Neuron (in vitro differentiated cells): Measurements from ENCODE around the gene IQCE.

Source experiments
- H2AFZ ChIP-seq: one replicate; pipeline ENCODE4 v1.6.1; 2013; ENCODE audit warnings: low read depth, mild to moderate bottlenecking, inconsistent platforms, low read length, moderate library complexity
- H3K27me3 ChIP-seq: one replicate; pipeline ENCODE4 v1.6.1; 2013; ENCODE audit warnings: low read length; ENCODE audit not compliant: insufficient read depth
- H3K36me3 ChIP-seq: one replicate; pipeline ENCODE4 v1.6.1; 2013; ENCODE audit warnings: low read length; ENCODE audit not compliant: insufficient read depth
- H3K4me1 ChIP-seq: one replicate; pipeline ENCODE4 v1.6.1; 2013; ENCODE audit warnings: low read length; ENCODE audit not compliant: insufficient read depth
- H3K4me3 ChIP-seq: 2 replicates; pipeline ENCODE4 v1.5.1; 2013; ENCODE audit warnings: mild to moderate bottlenecking, low read length, moderate library complexity
- H3K9me3 ChIP-seq: one replicate; pipeline ENCODE4 v1.6.1; 2013; ENCODE audit warnings: low read length

IQCE gene

GRCh38 chr7:2651336-2651735 is 92.6 kb downstream of the IQCE start:
- Histone ChIP-seq H2AFZ (no peak overlapping the region), H3K4me1 (no peaks in the 10 kb centered on the region), H3K27me3 (no peaks in the 10 kb centered on the region), H3K36me3 (peaks cover 58% of the 10 kb centered on the region), H3K4me3 (no peak overlapping the region), H3K9me3 (no peaks in the 10 kb centered on the region)

GRCh38 chr7:2651847-2652735 is 93.3 kb downstream of the IQCE start:
- Histone ChIP-seq H3K4me1 (no peaks in the 10 kb centered on the region), H3K36me3 (peaks cover 64% of the 10 kb centered on the region), H2AFZ (no peak overlapping the region), H3K9me3 (no peaks in the 10 kb centered on the region), H3K27me3 (no peaks in the 10 kb centered on the region), H3K4me3 (no peak overlapping the region)

DNA sequence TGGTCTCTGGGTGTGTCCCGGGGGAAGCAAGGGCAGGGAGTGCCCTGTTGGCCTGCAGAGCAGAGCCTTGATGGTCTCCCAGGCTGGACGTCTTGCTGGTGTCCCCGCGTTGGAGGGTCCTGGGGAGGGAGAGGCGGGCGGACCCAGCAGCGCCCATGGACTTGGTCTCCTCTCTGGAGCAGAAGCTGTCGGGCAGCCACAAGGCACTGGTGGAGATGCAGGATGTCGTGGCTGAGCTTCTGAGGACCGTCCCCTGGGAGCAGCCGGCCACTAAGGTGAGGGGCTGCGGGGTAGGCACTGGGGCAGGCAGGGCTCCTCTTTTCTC is 93.9 kb downstream of the IQCE start:
- no peaks in the 10 kb centered on the region for H3K27me3 ChIP-seq
- no peaks in the 10 kb centered on the region for H3K4me1 ChIP-seq
- H2AFZ ChIP-seq = no peak overlapping the region
- H3K36me3 ChIP-seq = peaks cover 64% of the 10 kb centered on the region
- no peak overlapping the region for H3K4me3 ChIP-seq
- no peaks in the 10 kb centered on the region for H3K9me3 ChIP-seq

- Histone ChIP-seq H3K27me3 (no peaks in the 10 kb centered on the region), H3K4me3 (no peak overlapping the region), H3K9me3 (no peaks in the 10 kb centered on the region), H3K4me1 (no peaks in the 10 kb centered on the region), H2AFZ (no peak overlapping the region), H3K36me3 (peaks cover 60% of the 10 kb centered on the region)
These were observed 95.3 kb downstream of the IQCE start for GRCh38 chr7:2654059-2654458.

- Histone ChIP-seq H2AFZ (no peak overlapping the region), H3K9me3 (no peaks in the 10 kb centered on the region), H3K36me3 (peaks cover 46% of the 10 kb centered on the region), H3K27me3 (no peaks in the 10 kb centered on the region), H3K4me1 (no peaks in the 10 kb centered on the region), H3K4me3 (no peak overlapping the region)
These were observed 97.3 kb downstream of the IQCE start for GRCh38 chr7:2655870-2656614.

DNA sequence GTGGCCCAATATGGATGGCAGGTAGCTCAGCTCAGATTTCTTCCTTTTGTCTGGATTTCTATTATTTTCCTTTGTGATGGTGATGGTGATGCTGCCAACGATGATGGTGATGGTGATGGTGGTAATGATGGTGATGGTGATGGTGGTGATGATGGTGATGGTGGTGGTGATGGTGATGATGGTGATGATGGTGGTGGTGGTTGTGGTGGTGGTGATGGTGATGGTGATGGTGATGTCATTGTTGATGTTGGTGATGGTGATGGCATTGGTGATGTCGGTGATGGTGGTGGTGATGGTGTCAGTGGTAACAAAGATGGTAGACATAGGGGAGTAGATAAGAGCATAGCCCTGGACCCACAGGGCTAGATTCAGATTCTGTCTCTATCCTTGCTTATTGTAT is 98.4 kb downstream of the IQCE start:
- Histone ChIP-seq H3K4me3 (no peak overlapping the region), H3K4me1 (no peaks in the 10 kb centered on the region), H2AFZ (no peak overlapping the region), H3K9me3 (no peaks in the 10 kb centered on the region), H3K36me3 (peaks cover 51% of the 10 kb centered on the region), H3K27me3 (no peaks in the 10 kb centered on the region)

GRCh38 chr7:2657920-2658671 is 99.3 kb downstream of the IQCE start:
- H3K27me3 ChIP-seq = no peaks in the 10 kb centered on the region
- H3K4me1 ChIP-seq = no peaks in the 10 kb centered on the region
- H2AFZ ChIP-seq = no peak overlapping the region
- no peak overlapping the region for H3K4me3 ChIP-seq
- no peaks in the 10 kb centered on the region for H3K9me3 ChIP-seq
- H3K36me3 ChIP-seq = peaks cover 46% of the 10 kb centered on the region

DNA sequence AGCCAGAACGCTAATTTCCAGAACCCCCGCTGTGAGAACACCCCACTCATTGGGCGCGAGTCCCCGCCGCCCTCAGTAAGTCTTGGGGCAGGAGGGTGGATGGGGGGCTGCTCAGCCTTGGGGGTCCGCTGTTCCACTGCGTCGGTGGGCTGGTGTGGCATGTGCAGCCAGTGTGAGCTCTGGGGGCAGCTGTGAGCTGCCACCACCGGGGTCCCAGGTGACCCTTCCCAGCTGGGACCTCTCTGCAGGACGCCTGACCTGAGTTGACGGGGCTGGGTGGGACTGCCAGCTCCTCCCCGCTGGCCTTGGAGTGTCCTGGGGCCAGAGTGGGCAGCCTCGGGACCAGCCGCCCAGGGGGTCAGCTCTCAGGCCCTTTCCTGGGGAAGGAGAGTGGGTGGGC is 100.2 kb downstream of the IQCE start:
- Histone ChIP-seq H3K9me3 (no peaks in the 10 kb centered on the region), H3K27me3 (no peaks in the 10 kb centered on the region), H3K4me3 (no peak overlapping the region), H3K4me1 (no peaks in the 10 kb centered on the region), H2AFZ (no peak overlapping the region), H3K36me3 (peaks cover 46% of the 10 kb centered on the region)

DNA sequence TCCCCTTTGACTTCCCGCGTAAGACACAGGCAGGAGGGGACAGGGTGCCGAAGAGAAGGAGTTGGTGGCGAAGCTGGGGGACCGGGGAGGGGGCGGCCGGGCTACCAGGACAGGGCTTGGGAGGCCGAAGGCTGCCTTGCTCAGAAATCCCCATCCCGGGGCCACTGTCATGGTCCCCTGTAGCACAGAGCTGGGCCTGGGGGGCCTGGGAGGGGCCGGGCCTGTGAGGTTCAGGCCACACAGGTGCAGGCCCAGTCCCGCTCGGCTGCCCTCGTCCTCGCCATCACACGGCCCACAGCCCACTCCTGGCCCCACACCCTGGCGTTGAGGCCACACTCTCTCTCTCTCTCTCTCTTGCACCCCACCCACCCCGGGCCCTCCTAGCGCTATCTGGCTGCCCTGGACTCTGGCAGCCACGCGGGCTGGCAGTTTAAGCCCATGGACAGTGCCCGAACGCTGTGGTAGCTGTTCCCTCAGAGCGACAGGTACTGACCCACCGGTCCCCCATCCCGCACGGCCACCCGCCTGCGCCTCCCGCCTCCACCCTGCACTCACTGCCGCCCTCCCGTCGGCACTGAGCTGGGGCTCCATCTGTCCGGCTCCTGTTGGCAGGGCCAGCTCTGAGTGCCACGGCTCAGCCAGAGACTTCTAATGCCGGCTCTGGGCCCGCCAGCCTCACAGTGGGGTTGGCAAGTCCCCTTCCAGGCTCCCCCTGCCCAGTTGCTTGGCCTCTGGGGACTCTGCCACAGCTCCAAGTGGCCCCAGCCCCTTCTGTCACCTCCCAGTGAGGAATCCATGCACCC is 101.0 kb downstream of the IQCE start:
- Histone ChIP-seq H3K4me3 (no peak overlapping the region), H2AFZ (no peak overlapping the region), H3K9me3 (no peaks in the 10 kb centered on the region), H3K4me1 (no peaks in the 10 kb centered on the region), H3K36me3 (peaks cover 46% of the 10 kb centered on the region), H3K27me3 (no peaks in the 10 kb centered on the region)

- no peaks in the 10 kb centered on the region for H3K4me1 ChIP-seq
- no peaks in the 10 kb centered on the region for H3K9me3 ChIP-seq
- no peaks in the 10 kb centered on the region for H3K27me3 ChIP-seq
- no peak overlapping the region for H3K4me3 ChIP-seq
- H3K36me3 ChIP-seq = peaks cover 43% of the 10 kb centered on the region
- no peak overlapping the region for H2AFZ ChIP-seq
These were observed 101.7 kb downstream of the IQCE start for GRCh38 chr7:2660359-2661095.

DNA sequence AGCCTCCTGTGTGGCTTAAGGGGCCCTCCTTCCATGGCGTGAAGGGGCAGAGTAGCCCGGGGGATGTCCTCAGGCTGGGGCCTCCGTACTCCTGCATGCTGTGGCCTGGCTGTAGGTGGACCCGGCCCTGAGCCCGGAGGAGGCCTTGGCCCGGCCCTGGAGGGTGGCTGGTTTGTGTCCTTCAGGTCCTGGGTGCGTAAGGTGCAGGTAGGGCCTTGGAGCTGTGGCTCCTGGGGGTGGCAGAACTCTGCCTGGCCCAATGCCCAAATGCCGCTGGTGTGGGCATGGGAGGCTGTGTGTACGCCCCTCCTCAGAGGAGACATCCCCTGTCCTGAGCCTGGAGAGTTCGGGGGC is 102.3 kb downstream of the IQCE start:
- H3K36me3 ChIP-seq = peaks cover 38% of the 10 kb centered on the region
- H3K4me1 ChIP-seq = no peaks in the 10 kb centered on the region

DNA sequence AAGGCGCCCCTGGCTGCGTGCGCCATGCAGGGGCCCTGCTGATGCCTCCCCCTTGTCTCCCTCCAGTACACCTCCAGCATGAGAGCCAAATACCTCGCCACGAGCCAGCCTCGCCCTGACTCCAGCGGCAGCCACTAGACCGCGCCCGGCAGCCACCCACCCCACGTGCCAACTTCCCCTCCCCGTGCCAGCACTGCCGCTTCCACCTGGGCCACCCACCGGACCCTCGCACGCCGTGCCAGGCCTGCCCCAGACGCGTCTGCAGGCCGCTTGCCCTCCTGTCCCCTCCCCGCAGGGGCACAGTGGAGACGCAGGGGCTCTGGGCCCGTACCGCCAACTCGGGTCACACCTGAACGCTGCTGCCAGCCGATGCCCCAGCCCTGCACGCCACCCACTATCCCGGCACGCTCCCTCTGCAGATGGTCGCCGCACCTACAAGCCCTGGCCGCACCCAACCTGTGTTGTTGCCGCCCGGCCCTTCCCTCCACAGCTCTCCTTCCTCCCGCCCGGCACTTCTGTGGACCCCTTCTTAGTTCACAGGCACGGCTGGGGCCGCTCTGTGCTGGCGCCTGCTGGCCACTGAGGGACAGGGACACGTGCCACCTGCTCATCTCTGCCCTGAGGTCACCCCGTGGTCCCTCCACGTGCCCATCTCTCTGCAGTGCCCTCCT is 103.0 kb downstream of the IQCE start:
- Histone ChIP-seq H3K4me3 (no peak overlapping the region), H3K9me3 (peaks cover under 1% of the 10 kb centered on the region), H3K36me3 (peaks cover 31% of the 10 kb centered on the region), H3K27me3 (no peaks in the 10 kb centered on the region), H3K4me1 (no peaks in the 10 kb centered on the region), H2AFZ (no peak overlapping the region)

More for the DNA sequence above, 102.3 kb downstream of the IQCE start:
- Histone ChIP-seq H2AFZ (no peak overlapping the region), H3K4me3 (no peak overlapping the region), H3K27me3 (no peaks in the 10 kb centered on the region), H3K9me3 (no peaks in the 10 kb centered on the region)
